ENCODE data around the gene MLH3.

GRCh38 chr14:75069121-75069810, 18.0 kb upstream of the MLH3 start, which contains the start of gene ZC2HC1C:
- TF ChIP-seq CTCF (IDR thresholded peaks at IDR 0.05) (peak in 2 of 6 experiments; percentile 14 to 24), POLR2A (IDR thresholded peaks at IDR 0.05) (peak in 3 of 4 donors; percentile 48 to 77 (median 71)), POLR2AphosphoS5 (IDR thresholded peaks at IDR 0.05) (peak; percentile 64 to 78), EP300 (IDR thresholded peaks at IDR 0.05) (peak in 2 of 4 donors; percentile 79 to 88)

All from upper lobe of left lung (tissue), 4 donors.